Neuronal stem cell (in vitro differentiated cells): ENCODE data around the gene RNF187.

Experiments used
- DNase-seq: peaks from one replicate; pipeline ENCODE4 v3.0.0-alpha.2; 2013; ENCODE audit warnings: low spot score
- H2AFZ ChIP-seq: one replicate; pipeline ENCODE4 v1.6.1; 2013; ENCODE audit warnings: mild to moderate bottlenecking, low read length, inconsistent platforms
- H2AK5ac ChIP-seq: 2 replicates; pipeline ENCODE4 v1.6.1; 2013; ENCODE audit warnings: low read depth, mild to moderate bottlenecking, inconsistent platforms, low read length, moderate library complexity, mixed read lengths
- H2BK120ac ChIP-seq: 2 replicates; pipeline ENCODE4 v1.6.1; 2013; ENCODE audit warnings: low read depth, mild to moderate bottlenecking, inconsistent platforms, low read length, moderate library complexity, mixed read lengths
- H2BK12ac ChIP-seq: one replicate; pipeline ENCODE4 v1.6.1; 2013; ENCODE audit warnings: low read length, inconsistent platforms
- H2BK15ac ChIP-seq: 2 replicates; pipeline ENCODE4 v1.6.1; 2013; ENCODE audit warnings: mild to moderate bottlenecking, low read length, inconsistent platforms, mixed read lengths
- H2BK5ac ChIP-seq: one replicate; pipeline ENCODE4 v1.6.1; 2013; ENCODE audit warnings: inconsistent platforms, mild to moderate bottlenecking, low read length, moderate library complexity
- H3K14ac ChIP-seq: one replicate; pipeline ENCODE4 v1.6.1; 2013; ENCODE audit warnings: low read length, inconsistent platforms
- H3K18ac ChIP-seq: 2 replicates; pipeline ENCODE4 v1.6.1; 2013; ENCODE audit warnings: low read length, inconsistent platforms
- H3K23ac ChIP-seq: 2 replicates; pipeline ENCODE4 v1.6.1; 2013; ENCODE audit warnings: low read depth, mild to moderate bottlenecking, mixed read lengths, low read length, inconsistent platforms; ENCODE audit not compliant: poor library complexity
- H3K27ac ChIP-seq: replicated peaks from 3 replicates; pipeline ENCODE4 v1.5.1; 2013; ENCODE audit warnings: low read length, inconsistent platforms
- H3K27me3 ChIP-seq, 3 experiments: 2 replicates each; pipeline ENCODE4 v1.6.1; 2013; ENCODE audit warnings: low read length in 3 of 3, mild to moderate bottlenecking in 2 of 3, inconsistent platforms in 1 of 3, low read depth in 1 of 3, mixed read lengths in 1 of 3, moderate library complexity in 1 of 3; ENCODE audit not compliant: control insufficient read depth in 3 of 3, insufficient read depth in 3 of 3
- H3K36me3 ChIP-seq, 2 donors: replicated peaks in 1 of 2; 2 replicates each; pipeline ENCODE4 v1.6.1; 2013; ENCODE audit warnings: low read length in 2 of 2; ENCODE audit not compliant: control insufficient read depth in 2 of 2, insufficient read depth in 2 of 2
- H3K4ac ChIP-seq: 2 replicates; pipeline ENCODE4 v1.6.1; 2013; ENCODE audit warnings: inconsistent platforms, mild to moderate bottlenecking, low read length, moderate library complexity
- H3K4me1 ChIP-seq, 2 donors: 1 replicate in 1 of 2; 2 replicates in 1 of 2; pipeline ENCODE4 v1.6.1; 2013; ENCODE audit warnings: low read length in 2 of 2, low read depth in 1 of 2; ENCODE audit not compliant: control insufficient read depth in 2 of 2, insufficient read depth in 1 of 2
- H3K4me2 ChIP-seq: one replicate; pipeline ENCODE4 v1.6.1; 2013; ENCODE audit warnings: mild to moderate bottlenecking, low read length, inconsistent platforms; ENCODE audit not compliant: insufficient read depth, poor library complexity, severe bottlenecking
- H3K4me3 ChIP-seq, 2 donors: 2 replicates each; pipeline ENCODE4 v1.5.1; 2013; ENCODE audit warnings: low read length in 2 of 2, mild to moderate bottlenecking in 2 of 2, inconsistent platforms in 1 of 2, moderate library complexity in 1 of 2
- H3K79me1 ChIP-seq: one replicate; pipeline ENCODE4 v1.6.1; 2013; ENCODE audit warnings: low read depth, mild to moderate bottlenecking, inconsistent platforms, low read length, moderate library complexity
- H3K9ac ChIP-seq: one replicate; pipeline ENCODE4 v1.6.1; 2013; ENCODE audit warnings: mild to moderate bottlenecking, low read depth, low read length, inconsistent platforms; ENCODE audit not compliant: poor library complexity
- H3K9me3 ChIP-seq, 2 donors: replicated peaks in 1 of 2; 2 replicates each; pipeline versions ENCODE3 to v1.6.1; 2013; ENCODE audit warnings: low read length in 2 of 2, mild to moderate bottlenecking in 2 of 2, inconsistent platforms in 1 of 2, low read depth in 1 of 2, mixed read lengths in 1 of 2, moderate library complexity in 1 of 2; ENCODE audit not compliant: control insufficient read depth in 2 of 2, insufficient read depth in 1 of 2
- H4K8ac ChIP-seq: one replicate; pipeline ENCODE4 v1.6.1; 2013; ENCODE audit warnings: low read depth, mild to moderate bottlenecking, inconsistent platforms, low read length, moderate library complexity
- H4K91ac ChIP-seq: one replicate; pipeline ENCODE4 v1.6.1; 2013; ENCODE audit warnings: low read length, low read depth, mild to moderate bottlenecking, inconsistent platforms; ENCODE audit not compliant: poor library complexity
- WGBS, 2 donors: extraction: QIAGEN DNeasy Blood & Tissue Kit; methylation state at CpG; one replicate each; pipeline ENCODE4 v1.1.7; 2013; ENCODE audit warnings: missing lambda C conversion rate in 2 of 2, mixed read lengths in 1 of 2; ENCODE audit not compliant: insufficient read length in 2 of 2, insufficient replicate concordance in 1 of 2; ENCODE audit errors: extremely low coverage in 2 of 2; 5-methylcytosine and 5-hydroxymethylcytosine counted together

RNF187 gene

GRCh38 chr1:228488818-228489674 lies 1.9 kb downstream of the RNF187 start:
- Histone ChIP-seq H2BK120ac (no peak overlapping the region), H3K36me3 (peaks cover 22 to 50% of the 10 kb centered on the region in 2 donors)
- no CpG with 5 or more reads among the region's 9 CpGs for whole genome bisulfite sequencing, 2 donors

DNA sequence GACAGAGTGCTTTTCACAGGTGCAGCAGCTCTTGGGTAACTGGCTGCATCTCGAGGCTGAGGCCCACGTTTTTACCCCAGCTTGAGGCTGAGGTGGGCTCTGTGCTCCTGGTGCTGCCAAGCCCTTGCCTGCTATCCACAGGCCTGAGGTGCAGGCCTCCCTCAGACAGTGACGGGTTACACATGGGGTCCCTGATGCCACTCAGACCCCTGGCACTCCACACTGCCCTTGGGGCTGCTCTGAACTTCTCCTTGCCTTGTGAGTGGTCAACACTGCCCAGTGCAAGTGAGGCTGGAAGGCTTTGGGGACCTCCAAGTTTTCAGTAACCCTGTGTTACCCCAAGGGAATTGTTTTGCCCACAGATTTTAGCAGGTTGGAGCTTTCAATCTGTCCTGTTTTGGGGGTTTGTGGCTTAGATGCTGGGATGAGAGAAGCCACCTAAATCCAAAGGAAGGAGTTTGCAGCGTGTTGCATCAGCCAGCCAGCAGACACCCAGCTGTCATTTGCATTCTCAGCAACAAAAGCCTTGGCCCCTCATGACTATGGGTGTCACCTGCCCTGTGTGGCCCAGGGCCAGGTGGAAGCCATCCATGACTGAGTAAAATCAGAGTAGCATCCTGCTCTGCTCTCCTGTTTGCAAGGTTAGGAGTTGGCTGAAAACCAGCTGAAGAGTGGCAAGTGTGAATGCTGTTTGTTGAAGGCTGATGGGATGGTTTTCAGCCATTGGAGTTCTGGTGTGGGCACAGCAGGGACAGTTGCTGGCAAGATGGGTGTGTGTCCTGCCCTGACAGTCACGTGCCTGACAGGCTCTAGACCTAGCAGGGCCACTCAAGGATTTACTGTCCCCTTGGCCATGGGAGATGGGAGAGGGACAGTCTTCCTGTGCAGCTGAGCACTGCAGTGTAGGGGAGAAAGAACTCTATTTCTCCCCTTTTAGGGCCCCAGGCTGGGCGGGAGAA lies 3.2 kb downstream of the RNF187 start:
- Histone ChIP-seq H2BK15ac (no peak overlapping the region), H3K36me3 (peaks cover 28 to 63% of the 10 kb centered on the region in 2 donors), H3K9me3 (peaks cover 0 to 2% of the 10 kb centered on the region in 2 donors), H2AFZ (no peak overlapping the region), H3K4ac (no peak overlapping the region), H3K4me2 (no peak overlapping the region), H4K8ac (no peak overlapping the region), H2BK12ac (no peak overlapping the region), H2BK120ac (no peak overlapping the region), H3K27ac (no peak overlapping the region), H3K4me3 (no peak overlapping the region), H3K27me3 (no peaks in the 10 kb centered on the region), H3K9ac (no peak overlapping the region), H4K91ac (no peak overlapping the region), H3K23ac (no peak overlapping the region), H3K79me1 (peaks cover 6% of the 10 kb centered on the region), H3K18ac (no peak overlapping the region), H3K14ac (no peak overlapping the region), H3K4me1 (peaks cover 5 to 8% of the 10 kb centered on the region in 2 donors), H2BK5ac (no peak overlapping the region), H2AK5ac (no peak overlapping the region)
- DNase-seq: no peak
- WGBS, 2 donors: no CpG with 5 or more reads among the region's 6 CpGs

More at GRCh38 chr1:228488818-228489674, 1.9 kb downstream of the RNF187 start:
- Histone ChIP-seq H3K9ac (no peak overlapping the region), H3K23ac (no peak overlapping the region), H3K4me2 (no peak overlapping the region), H3K4me1 (peaks cover 5 to 8% of the 10 kb centered on the region in 2 donors), H4K91ac (no peak overlapping the region), H2BK15ac (no peak overlapping the region), H3K14ac (no peak overlapping the region), H2BK12ac (no peak overlapping the region), H2AFZ (no peak overlapping the region), H3K18ac (no peak overlapping the region), H3K9me3 (no peaks in the 10 kb centered on the region), H2BK5ac (no peak overlapping the region), H3K4me3 (peak overlapping the region; percentile 3 to 98), H3K27ac (no peak overlapping the region), H3K4ac (no peak overlapping the region), H3K79me1 (peaks cover 6% of the 10 kb centered on the region), H2AK5ac (no peak overlapping the region), H4K8ac (no peak overlapping the region), H3K27me3 (no peaks in the 10 kb centered on the region)
- no peak for DNase-seq

GRCh38 chr1:228493141-228494043 lies 6.2 kb downstream of the RNF187 start:
- H3K9me3 ChIP-seq: peaks cover 0 to 2% of the 10 kb centered on the region in 2 donors
- H3K4ac ChIP-seq: no peak overlapping the region
- no peak overlapping the region for H4K8ac ChIP-seq
- H3K18ac ChIP-seq: no peak overlapping the region
- H3K9ac ChIP-seq: peak overlapping the region; percentile 15
- no peak overlapping the region for H3K4me2 ChIP-seq
- no peak for DNase-seq
- H3K27me3 ChIP-seq: no peaks in the 10 kb centered on the region
- H4K91ac ChIP-seq: no peak overlapping the region
- H3K4me1 ChIP-seq: peaks cover 5% of the 10 kb centered on the region in 2 donors
- no peak overlapping the region for H3K27ac ChIP-seq
- no peak overlapping the region for H2AK5ac ChIP-seq
- no CpG with 5 or more reads among the region's 28 CpGs for WGBS, 2 donors
- no peak overlapping the region for H2AFZ ChIP-seq
- peak overlapping the region; percentile 1 for H3K23ac ChIP-seq
- H3K36me3 ChIP-seq: peaks cover 29 to 76% of the 10 kb centered on the region in 2 donors
- H3K14ac ChIP-seq: no peak overlapping the region
- peaks cover 2% of the 10 kb centered on the region for H3K79me1 ChIP-seq
- H2BK120ac ChIP-seq: no peak overlapping the region
- no peak overlapping the region for H2BK12ac ChIP-seq
- no peak overlapping the region for H3K4me3 ChIP-seq
- no peak overlapping the region for H2BK15ac ChIP-seq
- no peak overlapping the region for H2BK5ac ChIP-seq
